Non-pigmented ciliary epithelial cell (primary cell): ENCODE results near the gene RNF225.
"Not testable (repeated sequence)": the region's sequence is repeated elsewhere in the genome, so short reads cannot be mapped to it uniquely, and the experiment has no call there.

Experiments used
- DNase-seq: peaks from one replicate; pipeline ENCODE4 v3.0.0-alpha.2; 2010; ENCODE audit warnings: low read depth

Gene RNF225

GRCh38 chr19:58395220-58395978 lies at the start of gene RNF225:
TSS of gene RNF225 (plus strand) at chr19:58395656. CDS start at chr19:58396090, 434 bp downstream.
- DNase-seq: no peak

- no peak for DNase-seq
These were observed 48.2 kb upstream of the RNF225 start for GRCh38 chr19:58346961-58347929.

GRCh38 chr19:58348080-58348479 lies 47.4 kb upstream of the RNF225 start:
- not testable (repeated sequence) for DNase-seq

GRCh38 chr19:58349590-58349989 lies 45.9 kb upstream of the RNF225 start:
- no peak for DNase-seq

- no peak for DNase-seq
These were observed 45.2 kb upstream of the RNF225 start for GRCh38 chr19:58350001-58350861.

GRCh38 chr19:58350871-58351557 lies 44.4 kb upstream of the RNF225 start:
- no peak for DNase-seq

- DNase-seq: no peak
These were observed 43.9 kb upstream of the RNF225 start for GRCh38 chr19:58351558-58351878.

GRCh38 chr19:58351990-58352755 lies 43.3 kb upstream of the RNF225 start:
- no peak for DNase-seq

GRCh38 chr19:58352760-58353671 lies 42.4 kb upstream of the RNF225 start, which contains the start of gene A1BG:
TSS of gene A1BG (minus strand) at chr19:58353492. CDS start at chr19:58353437, 55 bp downstream.
- DNase-seq: no peak

- DNase-seq: no peak
These were observed 41.6 kb upstream of the RNF225 start for GRCh38 chr19:58353717-58354477.

- no peak for DNase-seq
These were observed 40.9 kb upstream of the RNF225 start for GRCh38 chr19:58354478-58355030.

GRCh38 chr19:58355215-58355796 lies 40.1 kb upstream of the RNF225 start:
- no peak for DNase-seq

GRCh38 chr19:58355908-58356765 lies 39.3 kb upstream of the RNF225 start:
- DNase-seq: no peak

GRCh38 chr19:58356766-58357480 lies 38.5 kb upstream of the RNF225 start:
- DNase-seq: no peak

GRCh38 chr19:58357481-58358145 lies 37.8 kb upstream of the RNF225 start:
- DNase-seq: no peak

GRCh38 chr19:58361900-58362271 lies 33.6 kb upstream of the RNF225 start:
- DNase-seq: no peak
